HEK293 (cell line): ENCODE results near the gene PRKCA.

Source experiments
- KLF1 ChIP-seq: fragments of 450-650 bp; formaldehyde crosslinking; IDR thresholded peaks from 2 replicates; pipeline ENCODE4 v1.5.1; 2016; ENCODE audit warnings: missing biosample characterization, missing genetic modification characterization
- SCRT1 ChIP-seq: fragments of 450-650 bp; formaldehyde crosslinking; IDR thresholded peaks from 2 replicates; pipeline ENCODE4 v1.5.1; 2016; ENCODE audit warnings: missing biosample characterization, missing genetic modification characterization, borderline replicate concordance
- ZBTB20 ChIP-seq: fragments of 450-650 bp; formaldehyde crosslinking; IDR thresholded peaks from 2 replicates; pipeline ENCODE4 v1.5.1; 2016; ENCODE audit warnings: missing biosample characterization, missing genetic modification characterization
- ZNF501 ChIP-seq: fragments of 450-650 bp; formaldehyde crosslinking; IDR thresholded peaks from 2 replicates; pipeline ENCODE4 v1.5.1; 2016; ENCODE audit warnings: missing biosample characterization, missing genetic modification characterization
- TF ChIP-seq, protein P1 (sequence below): fragments of 450-650 bp; formaldehyde crosslinking; IDR thresholded peaks from 2 replicates; pipeline ENCODE4 v1.5.1; 2016; ENCODE audit warnings: missing biosample characterization, missing genetic modification characterization
- TF ChIP-seq, protein P2 (sequence below): fragments of 450-650 bp; formaldehyde crosslinking; optimal IDR thresholded peaks from 2 replicates; pipeline ENCODE3; 2016; ENCODE audit warnings: missing biosample characterization, mild to moderate bottlenecking, missing genetic modification characterization
- TF ChIP-seq, protein P3 (sequence below): fragments of 450-650 bp; formaldehyde crosslinking; IDR thresholded peaks from 2 replicates; pipeline ENCODE4 v1.5.1; 2016; ENCODE audit warnings: missing biosample characterization, missing genetic modification characterization
- TF ChIP-seq, protein P4 (sequence below): fragments of 450-650 bp; formaldehyde crosslinking; IDR thresholded peaks from 2 replicates; pipeline ENCODE4 v1.5.1; 2017; ENCODE audit warnings: missing biosample characterization, mild to moderate bottlenecking, missing genetic modification characterization, moderate library complexity
- TF ChIP-seq, protein P5 (sequence below): fragments of 450-650 bp; formaldehyde crosslinking; IDR thresholded peaks from 2 replicates; pipeline ENCODE4 v1.5.1; 2017; ENCODE audit warnings: missing biosample characterization, missing genetic modification characterization

DNA sequence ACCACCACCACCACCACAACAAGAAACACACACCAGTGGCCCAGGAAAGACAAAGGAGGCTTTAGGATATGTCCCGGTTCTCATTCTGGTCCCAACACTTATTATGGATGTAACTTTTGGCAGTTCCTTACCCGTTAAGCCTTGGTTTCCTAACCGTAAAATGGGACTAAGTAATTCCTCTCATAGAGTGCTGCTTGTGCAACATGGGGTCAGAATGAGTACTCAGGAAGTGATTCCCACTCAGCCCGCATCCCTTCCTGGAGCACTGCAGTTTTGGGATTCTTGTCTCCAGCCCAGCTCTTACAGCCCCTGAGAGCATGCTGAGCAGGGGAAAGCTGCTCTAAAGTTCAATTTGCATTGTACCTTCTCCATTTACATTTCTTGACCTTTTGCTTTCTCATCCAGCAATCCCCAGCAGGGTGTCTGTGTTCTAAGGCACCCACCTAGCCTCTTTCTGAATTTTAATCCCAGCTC, 262.6 kb downstream of the PRKCA start:
- TF ChIP-seq, protein P1, sequence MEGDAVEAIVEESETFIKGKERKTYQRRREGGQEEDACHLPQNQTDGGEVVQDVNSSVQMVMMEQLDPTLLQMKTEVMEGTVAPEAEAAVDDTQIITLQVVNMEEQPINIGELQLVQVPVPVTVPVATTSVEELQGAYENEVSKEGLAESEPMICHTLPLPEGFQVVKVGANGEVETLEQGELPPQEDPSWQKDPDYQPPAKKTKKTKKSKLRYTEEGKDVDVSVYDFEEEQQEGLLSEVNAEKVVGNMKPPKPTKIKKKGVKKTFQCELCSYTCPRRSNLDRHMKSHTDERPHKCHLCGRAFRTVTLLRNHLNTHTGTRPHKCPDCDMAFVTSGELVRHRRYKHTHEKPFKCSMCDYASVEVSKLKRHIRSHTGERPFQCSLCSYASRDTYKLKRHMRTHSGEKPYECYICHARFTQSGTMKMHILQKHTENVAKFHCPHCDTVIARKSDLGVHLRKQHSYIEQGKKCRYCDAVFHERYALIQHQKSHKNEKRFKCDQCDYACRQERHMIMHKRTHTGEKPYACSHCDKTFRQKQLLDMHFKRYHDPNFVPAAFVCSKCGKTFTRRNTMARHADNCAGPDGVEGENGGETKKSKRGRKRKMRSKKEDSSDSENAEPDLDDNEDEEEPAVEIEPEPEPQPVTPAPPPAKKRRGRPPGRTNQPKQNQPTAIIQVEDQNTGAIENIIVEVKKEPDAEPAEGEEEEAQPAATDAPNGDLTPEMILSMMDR (tag by site-specific recombination), result no peak
- TF ChIP-seq, protein P2, sequence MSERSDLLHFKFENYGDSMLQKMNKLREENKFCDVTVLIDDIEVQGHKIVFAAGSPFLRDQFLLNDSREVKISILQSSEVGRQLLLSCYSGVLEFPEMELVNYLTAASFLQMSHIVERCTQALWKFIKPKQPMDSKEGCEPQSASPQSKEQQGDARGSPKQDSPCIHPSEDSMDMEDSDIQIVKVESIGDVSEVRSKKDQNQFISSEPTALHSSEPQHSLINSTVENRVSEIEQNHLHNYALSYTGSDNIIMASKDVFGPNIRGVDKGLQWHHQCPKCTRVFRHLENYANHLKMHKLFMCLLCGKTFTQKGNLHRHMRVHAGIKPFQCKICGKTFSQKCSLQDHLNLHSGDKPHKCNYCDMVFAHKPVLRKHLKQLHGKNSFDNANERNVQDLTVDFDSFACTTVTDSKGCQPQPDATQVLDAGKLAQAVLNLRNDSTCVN (tag by site-specific recombination), result no peak
- TF ChIP-seq, protein P3, sequence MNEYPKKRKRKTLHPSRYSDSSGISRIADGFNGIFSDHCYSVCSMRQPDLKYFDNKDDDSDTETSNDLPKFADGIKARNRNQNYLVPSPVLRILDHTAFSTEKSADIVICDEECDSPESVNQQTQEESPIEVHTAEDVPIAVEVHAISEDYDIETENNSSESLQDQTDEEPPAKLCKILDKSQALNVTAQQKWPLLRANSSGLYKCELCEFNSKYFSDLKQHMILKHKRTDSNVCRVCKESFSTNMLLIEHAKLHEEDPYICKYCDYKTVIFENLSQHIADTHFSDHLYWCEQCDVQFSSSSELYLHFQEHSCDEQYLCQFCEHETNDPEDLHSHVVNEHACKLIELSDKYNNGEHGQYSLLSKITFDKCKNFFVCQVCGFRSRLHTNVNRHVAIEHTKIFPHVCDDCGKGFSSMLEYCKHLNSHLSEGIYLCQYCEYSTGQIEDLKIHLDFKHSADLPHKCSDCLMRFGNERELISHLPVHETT (tag by site-specific recombination), result no peak
- TF ChIP-seq, protein P4, sequence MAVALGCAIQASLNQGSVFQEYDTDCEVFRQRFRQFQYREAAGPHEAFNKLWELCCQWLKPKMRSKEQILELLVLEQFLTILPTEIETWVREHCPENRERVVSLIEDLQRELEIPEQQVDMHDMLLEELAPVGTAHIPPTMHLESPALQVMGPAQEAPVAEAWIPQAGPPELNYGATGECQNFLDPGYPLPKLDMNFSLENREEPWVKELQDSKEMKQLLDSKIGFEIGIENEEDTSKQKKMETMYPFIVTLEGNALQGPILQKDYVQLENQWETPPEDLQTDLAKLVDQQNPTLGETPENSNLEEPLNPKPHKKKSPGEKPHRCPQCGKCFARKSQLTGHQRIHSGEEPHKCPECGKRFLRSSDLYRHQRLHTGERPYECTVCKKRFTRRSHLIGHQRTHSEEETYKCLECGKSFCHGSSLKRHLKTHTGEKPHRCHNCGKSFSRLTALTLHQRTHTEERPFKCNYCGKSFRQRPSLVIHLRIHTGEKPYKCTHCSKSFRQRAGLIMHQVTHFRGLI (tag by site-specific recombination), result no peak
- no peak for TF ChIP-seq SCRT1 (tag by site-specific recombination)
- TF ChIP-seq ZBTB20 (tag by site-specific recombination), result no peak
- TF ChIP-seq, protein P5, sequence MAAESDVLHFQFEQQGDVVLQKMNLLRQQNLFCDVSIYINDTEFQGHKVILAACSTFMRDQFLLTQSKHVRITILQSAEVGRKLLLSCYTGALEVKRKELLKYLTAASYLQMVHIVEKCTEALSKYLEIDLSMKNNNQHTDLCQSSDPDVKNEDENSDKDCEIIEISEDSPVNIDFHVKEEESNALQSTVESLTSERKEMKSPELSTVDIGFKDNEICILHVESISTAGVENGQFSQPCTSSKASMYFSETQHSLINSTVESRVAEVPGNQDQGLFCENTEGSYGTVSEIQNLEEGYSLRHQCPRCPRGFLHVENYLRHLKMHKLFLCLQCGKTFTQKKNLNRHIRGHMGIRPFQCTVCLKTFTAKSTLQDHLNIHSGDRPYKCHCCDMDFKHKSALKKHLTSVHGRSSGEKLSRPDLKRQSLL, result no peak
- TF ChIP-seq ZNF501 (tag by site-specific recombination), result no peak
- no peak for TF ChIP-seq KLF1 (tag by site-specific recombination)
